ENCODE data around the gene CLNK.

CLNK gene

GRCh38 chr4:10532155-10532554 lies 152.4 kb downstream of the CLNK start:
- no peak for TF ChIP-seq FOXP2 (optimal IDR thresholded peaks at IDR 0.05; ENCODE audit: borderline replicate concordance, extremely low read depth, extremely low read length, insufficient read depth)
- TF ChIP-seq SIN3A (IDR thresholded peaks at IDR 0.05; ENCODE audit: borderline replicate concordance, insufficient read depth, low read length) = no peak
- TF ChIP-seq, protein P1, sequence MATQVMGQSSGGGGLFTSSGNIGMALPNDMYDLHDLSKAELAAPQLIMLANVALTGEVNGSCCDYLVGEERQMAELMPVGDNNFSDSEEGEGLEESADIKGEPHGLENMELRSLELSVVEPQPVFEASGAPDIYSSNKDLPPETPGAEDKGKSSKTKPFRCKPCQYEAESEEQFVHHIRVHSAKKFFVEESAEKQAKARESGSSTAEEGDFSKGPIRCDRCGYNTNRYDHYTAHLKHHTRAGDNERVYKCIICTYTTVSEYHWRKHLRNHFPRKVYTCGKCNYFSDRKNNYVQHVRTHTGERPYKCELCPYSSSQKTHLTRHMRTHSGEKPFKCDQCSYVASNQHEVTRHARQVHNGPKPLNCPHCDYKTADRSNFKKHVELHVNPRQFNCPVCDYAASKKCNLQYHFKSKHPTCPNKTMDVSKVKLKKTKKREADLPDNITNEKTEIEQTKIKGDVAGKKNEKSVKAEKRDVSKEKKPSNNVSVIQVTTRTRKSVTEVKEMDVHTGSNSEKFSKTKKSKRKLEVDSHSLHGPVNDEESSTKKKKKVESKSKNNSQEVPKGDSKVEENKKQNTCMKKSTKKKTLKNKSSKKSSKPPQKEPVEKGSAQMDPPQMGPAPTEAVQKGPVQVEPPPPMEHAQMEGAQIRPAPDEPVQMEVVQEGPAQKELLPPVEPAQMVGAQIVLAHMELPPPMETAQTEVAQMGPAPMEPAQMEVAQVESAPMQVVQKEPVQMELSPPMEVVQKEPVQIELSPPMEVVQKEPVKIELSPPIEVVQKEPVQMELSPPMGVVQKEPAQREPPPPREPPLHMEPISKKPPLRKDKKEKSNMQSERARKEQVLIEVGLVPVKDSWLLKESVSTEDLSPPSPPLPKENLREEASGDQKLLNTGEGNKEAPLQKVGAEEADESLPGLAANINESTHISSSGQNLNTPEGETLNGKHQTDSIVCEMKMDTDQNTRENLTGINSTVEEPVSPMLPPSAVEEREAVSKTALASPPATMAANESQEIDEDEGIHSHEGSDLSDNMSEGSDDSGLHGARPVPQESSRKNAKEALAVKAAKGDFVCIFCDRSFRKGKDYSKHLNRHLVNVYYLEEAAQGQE (IDR thresholded peaks at IDR 0.05; ENCODE audit: insufficient read depth in 1 of 2, low read depth in 2 of 2, low read length in 2 of 2) = no peak
- no peak for TF ChIP-seq TAF1 (IDR thresholded peaks at IDR 0.05; ENCODE audit: borderline replicate concordance, insufficient read depth, low read length)
- TF ChIP-seq POLR2AphosphoS5 (IDR thresholded peaks at IDR 0.05; ENCODE audit: low read depth, low read length) = no peak

- TF ChIP-seq POLR2AphosphoS5 (IDR thresholded peaks at IDR 0.05; ENCODE audit: low read depth, low read length) = no peak
- no peak for TF ChIP-seq SIN3A (IDR thresholded peaks at IDR 0.05; ENCODE audit: borderline replicate concordance, insufficient read depth, low read length)
- TF ChIP-seq TAF1 (IDR thresholded peaks at IDR 0.05; ENCODE audit: borderline replicate concordance, insufficient read depth, low read length) = no peak
- TF ChIP-seq, protein P1 (IDR thresholded peaks at IDR 0.05; ENCODE audit: insufficient read depth in 1 of 2, low read depth in 2 of 2, low read length in 2 of 2) = no peak
- TF ChIP-seq FOXP2 (optimal IDR thresholded peaks at IDR 0.05; ENCODE audit: borderline replicate concordance, extremely low read depth, extremely low read length, insufficient read depth) = no peak
These were observed 154.3 kb downstream of the CLNK start for GRCh38 chr4:10530137-10530786.

DNA sequence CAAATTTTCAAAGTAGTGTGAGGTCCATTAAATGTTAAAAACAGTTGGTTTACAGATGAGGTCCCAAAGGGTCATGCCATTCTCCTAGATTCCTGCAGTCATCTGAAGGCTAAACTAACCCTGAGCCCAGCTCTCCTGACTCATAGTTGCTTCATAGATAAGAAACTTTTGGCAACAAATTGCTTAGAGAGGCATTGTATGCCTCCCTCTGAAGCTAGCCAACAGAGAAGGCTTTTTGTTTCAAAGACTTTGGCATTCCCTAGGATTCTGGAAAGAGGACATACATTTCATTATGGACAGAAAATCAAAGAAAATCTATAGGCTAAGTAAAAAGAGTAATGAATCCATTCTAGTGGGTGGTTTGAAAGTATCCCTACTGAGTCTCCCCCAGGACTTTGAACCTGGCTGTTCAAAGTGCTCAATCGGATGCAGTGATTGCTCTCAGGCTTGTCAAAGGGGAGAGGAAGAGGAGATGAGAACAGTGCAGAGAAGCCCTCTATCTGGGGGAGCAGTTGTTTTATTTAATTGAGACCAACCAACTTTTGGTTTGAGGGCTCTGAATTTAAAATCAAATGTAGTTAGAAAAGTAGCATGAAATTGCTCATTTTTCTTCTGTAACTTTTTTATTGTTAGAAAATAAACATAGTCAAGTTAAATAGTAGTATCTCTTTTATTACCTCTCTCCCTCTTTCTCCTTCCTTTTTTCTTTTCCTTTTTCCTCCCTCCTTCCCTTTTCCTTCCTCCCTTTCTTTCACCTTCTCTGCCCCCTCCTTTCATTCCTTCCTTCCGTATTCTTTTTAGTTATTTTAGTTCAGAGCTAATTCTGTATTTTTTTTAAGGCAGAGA lies 155.1 kb downstream of the CLNK start:
- TF ChIP-seq, protein P1 (IDR thresholded peaks at IDR 0.05; ENCODE audit: insufficient read depth in 1 of 2, low read depth in 2 of 2, low read length in 2 of 2) = no peak
- TF ChIP-seq SIN3A (IDR thresholded peaks at IDR 0.05; ENCODE audit: borderline replicate concordance, insufficient read depth, low read length) (no peak), FOXP2 (optimal IDR thresholded peaks at IDR 0.05; ENCODE audit: borderline replicate concordance, extremely low read depth, extremely low read length, insufficient read depth) (no peak), TAF1 (IDR thresholded peaks at IDR 0.05; ENCODE audit: borderline replicate concordance, insufficient read depth, low read length) (no peak), POLR2AphosphoS5 (IDR thresholded peaks at IDR 0.05; ENCODE audit: low read depth, low read length) (no peak)

DNA sequence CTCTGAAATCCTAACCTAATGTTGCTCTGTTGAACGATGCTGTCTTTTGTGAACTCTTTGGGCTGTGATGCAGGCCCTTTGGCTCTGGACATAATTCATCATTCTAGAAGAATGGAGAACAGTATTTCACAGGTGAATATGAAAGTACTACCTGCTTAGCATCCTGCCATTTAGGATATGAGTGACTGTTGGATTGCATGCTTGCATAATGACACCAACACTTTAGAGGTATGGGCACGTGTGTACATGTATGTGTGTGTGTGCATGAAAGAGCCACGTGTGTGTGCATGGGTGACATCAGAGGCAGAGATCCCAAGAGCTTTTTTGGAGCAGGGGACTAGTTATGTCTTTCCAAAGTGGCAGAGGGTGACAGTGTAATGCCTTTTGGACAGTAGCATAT lies 157.1 kb downstream of the CLNK start:
- TF ChIP-seq POLR2AphosphoS5 (IDR thresholded peaks at IDR 0.05; ENCODE audit: low read depth, low read length) (no peak), SIN3A (IDR thresholded peaks at IDR 0.05; ENCODE audit: borderline replicate concordance, insufficient read depth, low read length) (no peak), FOXP2 (optimal IDR thresholded peaks at IDR 0.05; ENCODE audit: borderline replicate concordance, extremely low read depth, extremely low read length, insufficient read depth) (no peak), TAF1 (IDR thresholded peaks at IDR 0.05; ENCODE audit: borderline replicate concordance, insufficient read depth, low read length) (no peak)
- TF ChIP-seq, protein P1 (IDR thresholded peaks at IDR 0.05; ENCODE audit: insufficient read depth in 1 of 2, low read depth in 2 of 2, low read length in 2 of 2) = no peak

Data from PFSK-1 (cell line).